Stimulated activated CD4-positive, alpha-beta T cell treated with anti-CD3 and anti-CD28 coated beads, TNF-alpha, amount 100 ng/mL, for 24 hours (primary cell): ENCODE measurements around the gene JMJD1C.

Source experiments
- DNase-seq, 3 experiments: peaks; one replicate each; pipeline ENCODE4 v3.0.0-alpha.2; 2020; ENCODE audit warnings: low read depth in 3 of 3

The JMJD1C gene

GRCh38 chr10:63438506-63439498 lies 27.0 kb downstream of the JMJD1C start:
- DNase-seq = no peak

GRCh38 chr10:63437116-63437949 lies 28.4 kb downstream of the JMJD1C start:
- DNase-seq = no peak

DNA sequence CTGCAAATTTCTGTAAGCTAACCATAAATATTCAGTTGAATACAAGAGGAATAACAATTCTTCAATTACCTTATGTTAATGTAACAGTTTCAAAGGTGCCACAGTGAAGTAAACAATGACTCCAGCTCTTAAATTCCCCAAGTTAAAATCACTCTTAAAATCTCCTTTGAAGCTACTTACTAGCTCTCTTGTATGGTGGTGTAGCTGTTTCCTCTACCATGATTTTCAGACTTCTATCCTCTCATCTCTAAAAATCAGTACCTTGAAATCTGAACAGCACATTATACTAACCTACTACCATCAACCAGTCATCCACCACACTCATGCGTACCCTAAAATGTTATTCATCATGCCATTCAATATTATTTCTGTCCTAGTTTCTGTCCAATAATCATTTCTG lies 29.6 kb downstream of the JMJD1C start:
- no peak for DNase-seq

DNA sequence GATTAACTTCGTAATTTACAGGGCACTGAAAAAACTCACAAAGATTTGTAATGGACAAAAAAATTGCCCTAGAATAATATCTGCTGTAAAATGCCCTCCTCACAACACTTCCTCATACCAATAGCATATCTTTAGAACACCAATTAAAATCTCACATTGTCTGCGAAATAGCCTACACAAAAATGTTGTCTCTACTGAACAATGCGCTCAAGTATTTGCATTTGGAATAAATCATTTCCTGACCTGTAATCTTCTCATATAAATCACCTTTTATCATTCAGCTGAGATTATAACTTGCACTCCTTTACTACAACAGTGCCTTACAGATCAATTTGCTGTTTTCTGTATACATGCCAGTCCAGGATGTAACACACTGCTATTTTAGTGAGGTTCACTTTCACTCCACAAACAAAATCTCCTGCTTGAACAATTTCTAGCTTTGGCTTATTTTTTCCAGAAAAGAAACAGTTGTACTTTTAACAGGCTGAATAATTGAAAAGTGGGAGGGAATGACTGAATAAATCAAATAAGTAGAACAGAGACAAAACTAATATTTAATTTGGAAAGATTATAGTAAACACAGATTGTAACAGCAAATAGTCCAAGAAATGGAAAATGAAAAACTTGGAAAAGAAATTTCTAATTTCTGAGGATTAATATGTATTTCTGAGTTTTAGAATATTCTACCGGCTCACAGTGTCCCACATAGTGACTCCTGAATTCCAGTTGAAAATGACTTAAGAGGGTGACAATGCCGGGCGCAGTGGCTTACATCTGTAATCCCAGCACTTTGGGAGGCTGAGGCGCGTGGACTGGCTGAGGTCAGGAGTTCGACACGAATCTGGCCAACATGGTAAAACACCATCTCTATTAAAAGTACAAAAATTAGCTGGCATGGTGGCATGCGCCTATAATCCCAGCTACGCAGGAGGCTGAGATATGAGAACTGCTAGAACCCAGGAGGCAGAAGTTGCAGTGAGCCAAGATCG lies 30.6 kb downstream of the JMJD1C start:
- DNase-seq = no peak

- DNase-seq = no peak
Observed at GRCh38 chr10:63431962-63432797, 33.6 kb downstream of the JMJD1C start.

- DNase-seq = no peak
Observed at GRCh38 chr10:63430999-63431356, 34.8 kb downstream of the JMJD1C start.

DNA sequence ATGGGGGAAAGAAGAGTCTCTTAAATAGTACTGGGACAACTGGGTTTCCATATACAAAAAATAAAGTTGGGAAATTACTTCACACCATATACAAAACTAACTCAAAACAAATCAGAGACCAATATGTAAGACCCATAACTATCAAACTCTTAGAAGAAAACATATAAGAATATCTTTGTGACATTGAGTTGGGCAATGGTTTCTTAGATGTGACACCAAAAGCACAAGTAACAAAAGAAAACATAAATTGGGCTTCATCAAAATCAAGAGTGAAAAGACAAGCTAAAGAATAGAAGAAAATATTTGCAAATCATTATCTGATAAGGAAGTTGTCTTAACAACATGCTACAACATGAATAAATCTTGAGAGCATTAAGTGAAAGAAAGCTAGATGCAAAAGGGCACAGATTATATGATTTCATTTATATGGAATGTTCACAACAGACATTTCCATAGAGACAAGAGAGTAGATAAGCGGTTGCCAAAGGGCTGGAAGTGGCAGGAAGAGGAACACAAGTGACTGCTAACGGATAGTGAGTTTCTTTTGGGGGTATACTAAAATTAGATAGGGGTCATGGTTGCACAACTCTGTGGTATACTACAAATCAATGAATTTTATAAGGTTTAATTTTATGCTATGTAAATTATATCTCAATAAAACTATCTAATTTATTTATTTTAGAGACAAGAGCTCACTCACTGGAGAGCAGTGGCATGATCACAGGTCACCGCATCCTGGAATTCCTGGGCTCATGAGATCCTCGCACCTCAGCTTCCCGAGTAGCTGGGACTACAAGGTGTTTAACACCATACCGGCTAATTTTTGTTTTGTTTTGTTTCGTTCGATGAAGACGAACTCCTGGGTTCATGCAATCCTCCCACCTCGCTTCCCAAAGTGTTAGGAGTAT lies 35.4 kb downstream of the JMJD1C start:
- DNase-seq = no peak

DNA sequence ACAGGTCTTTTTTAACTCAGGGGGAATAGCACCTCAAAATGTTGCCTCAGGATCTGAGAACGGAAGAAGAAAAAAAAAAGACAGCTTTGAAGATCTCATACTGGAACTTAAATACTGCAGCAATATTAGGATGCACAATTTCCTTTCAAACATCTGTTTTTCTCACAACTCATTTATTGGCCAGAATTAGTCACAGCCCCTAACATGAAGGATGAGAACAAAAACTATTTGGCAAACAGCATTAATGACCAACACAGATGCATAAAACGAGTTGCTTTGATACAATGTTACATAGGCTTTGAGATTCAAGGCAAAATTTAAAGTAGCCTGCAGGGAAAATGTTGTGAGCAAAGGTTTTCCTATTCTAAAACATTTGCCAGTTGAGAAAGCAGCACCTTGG lies 36.5 kb downstream of the JMJD1C start:
- no peak for DNase-seq

DNA sequence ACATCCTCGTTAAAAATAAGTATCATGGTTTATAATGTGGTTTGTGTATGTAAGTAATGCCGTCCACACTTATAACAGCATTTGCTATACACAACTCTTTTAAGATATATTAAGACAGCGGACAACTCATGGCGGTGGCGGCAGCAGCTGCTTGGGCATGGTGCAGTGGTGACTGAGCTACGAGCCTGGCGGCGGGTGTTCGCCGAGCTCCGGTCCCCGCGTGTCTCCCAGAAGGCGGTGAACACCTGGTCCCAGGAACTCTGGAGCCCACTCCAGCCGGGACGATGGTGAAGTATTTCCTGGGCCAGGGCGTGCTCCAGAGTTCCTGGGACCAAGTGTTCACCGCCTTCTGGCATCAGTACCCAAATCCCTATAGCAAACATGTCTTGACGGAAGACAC lies 38.8 kb downstream of the JMJD1C start:
- no peak for DNase-seq

DNA sequence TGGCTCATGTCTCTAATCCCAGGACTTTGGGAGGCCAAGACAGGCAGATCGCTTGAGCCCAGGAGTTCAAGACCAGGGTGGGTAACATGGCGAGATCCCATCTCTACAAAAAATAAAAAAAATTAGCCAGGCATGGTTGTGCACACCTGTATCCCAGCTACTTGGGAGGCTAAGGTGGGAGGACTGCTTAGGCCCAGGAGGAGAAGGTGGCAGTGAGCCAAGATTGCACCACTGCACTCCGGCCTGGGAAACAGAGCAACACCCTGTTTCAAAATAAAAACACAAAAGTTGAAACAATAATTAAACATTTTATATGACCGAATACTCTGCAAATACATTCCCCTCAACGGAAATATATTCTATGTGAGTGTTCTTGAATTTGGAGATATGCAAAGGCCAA lies 40.3 kb downstream of the JMJD1C start:
- no peak for DNase-seq

DNA sequence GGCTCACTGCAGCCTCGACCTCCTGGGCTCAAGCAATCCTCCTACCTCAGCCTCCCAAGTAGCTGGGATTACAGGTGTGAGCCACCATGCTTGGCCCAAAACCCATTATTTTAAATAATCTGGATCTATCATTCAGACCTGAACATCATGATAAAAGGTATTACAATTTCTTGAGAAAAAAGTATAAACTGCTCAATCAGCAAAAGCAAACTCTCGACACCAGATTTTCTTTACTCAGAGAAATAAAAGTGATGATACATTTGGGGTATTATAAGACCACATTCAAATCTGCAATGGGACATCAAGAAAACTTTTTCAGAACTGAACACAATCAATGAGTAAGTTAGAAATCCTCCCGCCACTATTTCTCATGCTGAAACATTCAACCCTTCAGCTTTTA lies 41.2 kb downstream of the JMJD1C start:
- no peak for DNase-seq

GRCh38 chr10:63423494-63423893 lies 42.3 kb downstream of the JMJD1C start:
- DNase-seq = no peak

DNA sequence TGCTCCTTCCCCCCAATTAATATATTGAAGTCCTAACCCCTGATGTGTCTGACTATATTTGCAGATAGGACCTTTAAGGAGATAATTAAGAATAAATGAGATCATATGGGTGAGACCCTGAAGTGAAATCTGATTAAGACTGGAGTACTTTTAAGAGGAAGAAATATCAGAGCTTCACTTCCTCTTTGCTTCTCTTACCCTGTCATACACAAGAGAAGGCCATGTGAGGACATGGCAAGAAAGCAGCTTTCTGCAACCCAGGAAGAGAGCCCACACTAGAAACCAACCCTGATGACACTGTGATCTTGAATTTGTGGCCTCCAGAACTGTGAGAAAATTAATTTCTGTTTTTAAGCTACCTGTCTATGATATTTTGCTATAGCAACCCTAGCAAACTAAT lies 44.2 kb downstream of the JMJD1C start:
- DNase-seq = no peak

GRCh38 chr10:63416376-63416775 lies 49.4 kb downstream of the JMJD1C start:
- no peak for DNase-seq

- no peak for DNase-seq
Observed at GRCh38 chr10:63415640-63416244, 50.0 kb downstream of the JMJD1C start.

- DNase-seq = no peak
Observed at GRCh38 chr10:63414481-63415260, 51.1 kb downstream of the JMJD1C start.

DNA sequence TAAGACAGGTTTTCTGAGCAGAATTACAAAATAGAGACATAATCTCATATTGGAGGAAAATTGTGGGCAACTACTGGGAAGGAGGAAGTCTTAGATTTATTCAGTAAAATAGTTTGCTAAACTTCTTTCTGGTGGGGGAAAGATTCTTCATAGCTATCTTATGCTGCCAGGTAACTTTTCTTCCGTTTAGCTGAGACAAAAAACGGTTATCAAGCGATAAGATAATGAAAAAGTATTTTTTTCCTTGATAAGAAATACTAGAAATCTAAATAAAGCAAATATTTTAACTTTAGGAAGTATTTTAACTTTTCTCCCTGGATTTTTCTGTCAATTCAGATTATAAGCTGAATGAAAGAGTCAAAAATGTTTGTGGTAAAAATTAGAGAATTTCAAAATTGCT lies 52.3 kb downstream of the JMJD1C start:
- no peak for DNase-seq

- no peak for DNase-seq
Observed at GRCh38 chr10:63412304-63412703, 53.5 kb downstream of the JMJD1C start.
